T-helper 2 cell treated with Interferon-gamma antibody and Interleukin-4, amounts not matched to agents 5 μg/mL and 100 μg/mL, for 36 hours (primary cell): Measurements from ENCODE around the gene GARIN5A.
A peak's percentile ranks its signal among the peaks of the same experiment; 100 is the strongest.

Source experiments
- DNase-seq: peaks from one replicate; pipeline ENCODE4 v3.0.0; 2021; ENCODE audit warnings: low spot score
- H3K27ac Mint-ChIP-seq: one replicate; pipeline ENCODE4 v1.8.0; 2021; ENCODE audit warnings: mild to moderate bottlenecking, mixed read lengths
- H3K27me3 Mint-ChIP-seq: one replicate; pipeline ENCODE4 v1.8.0; 2021; ENCODE audit warnings: low read depth, mixed read lengths
- H3K36me3 Mint-ChIP-seq: one replicate; pipeline ENCODE4 v1.8.0; 2021; ENCODE audit warnings: low read depth, mixed read lengths
- H3K4me1 Mint-ChIP-seq: one replicate; pipeline ENCODE4 v1.8.0; 2021; ENCODE audit warnings: low read depth, mixed read lengths
- H3K4me3 Mint-ChIP-seq: one replicate; pipeline ENCODE4 v1.8.0; 2022; ENCODE audit warnings: mild to moderate bottlenecking, moderate library complexity, mixed read lengths
- H3K9me3 Mint-ChIP-seq: one replicate; pipeline ENCODE4 v1.8.0; 2021; ENCODE audit warnings: mixed read lengths

The GARIN5A gene

DNA sequence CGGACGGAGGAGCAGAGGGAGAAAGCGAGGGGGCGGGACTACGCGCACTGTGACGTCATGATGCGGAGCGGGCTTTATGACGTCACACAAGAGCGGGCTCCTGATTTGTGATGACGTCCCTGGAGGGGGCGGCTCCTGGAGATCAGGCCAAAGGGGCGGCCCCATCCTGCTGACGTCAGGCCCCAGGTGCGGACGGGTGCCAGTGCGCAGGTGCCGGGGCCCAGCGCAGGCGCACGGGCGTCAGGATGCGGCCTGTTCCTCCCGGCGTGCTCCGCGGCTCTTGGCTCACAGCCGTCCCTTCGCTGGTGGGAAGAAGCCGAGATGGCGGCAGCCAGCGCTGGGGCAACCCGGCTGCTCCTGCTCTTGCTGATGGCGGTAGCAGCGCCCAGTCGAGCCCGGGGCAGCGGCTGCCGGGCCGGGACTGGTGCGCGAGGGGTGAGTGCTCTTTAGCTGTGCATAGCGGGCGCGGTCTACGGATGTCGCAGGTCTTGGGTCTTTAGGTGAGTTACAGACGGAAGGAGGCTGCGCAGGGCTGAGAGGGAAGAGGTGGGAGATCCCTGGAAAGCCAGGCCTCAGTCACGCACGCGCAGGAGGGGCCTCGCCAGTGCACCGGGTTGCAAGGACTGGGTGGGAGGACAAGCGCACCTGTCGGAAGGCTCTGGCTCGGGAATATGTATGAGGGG, at the start of gene GARIN5A, which contains the start of gene EMC10:
GARIN5A (minus strand) TSS at position 625 of the 683 bp plus-strand sequence; CDS start at position 165, 460 bp downstream.
EMC10 (plus strand) TSS at position 284 of the 683 bp plus-strand sequence; CDS start at position 322, 38 bp downstream.
- H3K4me1 Mint-ChIP-seq, result peaks cover 7% of the 10 kb centered on the region
- peaks cover 25% of the 10 kb centered on the region for H3K36me3 Mint-ChIP-seq

GRCh38 chr19:50522881-50523280, 46.2 kb upstream of the GARIN5A start:
- Mint-ChIP-seq H3K4me1 (no peaks in the 10 kb centered on the region), H3K27me3 (no peaks in the 10 kb centered on the region)

More for the DNA sequence above, at the start of gene GARIN5A, which contains the start of gene EMC10:
- Mint-ChIP-seq H3K27ac (peak within 1 kb of the TSS; percentile 91), H3K4me3 (peak within 1 kb of the TSS; percentile 99), H3K27me3 (no peaks in the 10 kb centered on the region), H3K9me3 (no peaks in the 10 kb centered on the region)
- peak; percentile 93 for DNase-seq

DNA sequence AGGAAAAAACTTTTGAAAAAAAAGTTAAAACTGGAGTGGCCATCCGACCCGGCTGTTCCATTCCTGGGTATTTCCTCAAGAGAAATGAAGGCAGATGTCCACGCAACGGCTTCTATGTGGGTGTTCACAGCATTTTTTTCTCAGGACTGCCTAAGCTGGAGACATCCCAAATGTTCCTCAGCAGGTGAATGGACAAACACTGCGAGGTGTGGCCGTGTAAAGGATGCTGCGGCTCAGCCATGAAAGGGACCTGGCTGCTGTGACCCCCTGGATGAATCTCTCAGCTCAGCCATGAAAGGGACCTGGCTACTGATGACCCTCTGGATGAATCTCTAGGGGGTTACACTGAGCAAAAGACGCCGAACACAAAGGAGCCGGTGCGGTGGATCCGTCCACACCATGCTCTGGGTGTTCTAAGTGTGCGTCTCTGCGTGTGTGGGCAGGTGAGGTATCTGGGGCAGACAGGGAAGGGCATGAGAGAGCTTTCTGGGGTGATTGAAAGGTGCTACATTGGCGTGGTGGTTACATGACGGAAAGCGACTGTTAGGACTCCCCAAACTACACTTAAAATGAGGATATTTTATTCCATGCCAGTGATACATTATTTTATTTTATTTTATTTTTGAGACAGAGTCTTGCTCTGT, 44.3 kb upstream of the GARIN5A start:
- no peaks in the 10 kb centered on the region for H3K4me1 Mint-ChIP-seq
- no peaks in the 10 kb centered on the region for H3K9me3 Mint-ChIP-seq
- H3K27me3 Mint-ChIP-seq, result no peaks in the 10 kb centered on the region
- no peak for DNase-seq
- H3K4me3 Mint-ChIP-seq, result no peak overlapping the region
- H3K27ac Mint-ChIP-seq, result no peak overlapping the region
- no peaks in the 10 kb centered on the region for H3K36me3 Mint-ChIP-seq

More at GRCh38 chr19:50522881-50523280, 46.2 kb upstream of the GARIN5A start:
- no peaks in the 10 kb centered on the region for H3K36me3 Mint-ChIP-seq
- no peak overlapping the region for H3K27ac Mint-ChIP-seq
- H3K4me3 Mint-ChIP-seq, result no peak overlapping the region
- H3K9me3 Mint-ChIP-seq, result no peaks in the 10 kb centered on the region
- no peak for DNase-seq

DNA sequence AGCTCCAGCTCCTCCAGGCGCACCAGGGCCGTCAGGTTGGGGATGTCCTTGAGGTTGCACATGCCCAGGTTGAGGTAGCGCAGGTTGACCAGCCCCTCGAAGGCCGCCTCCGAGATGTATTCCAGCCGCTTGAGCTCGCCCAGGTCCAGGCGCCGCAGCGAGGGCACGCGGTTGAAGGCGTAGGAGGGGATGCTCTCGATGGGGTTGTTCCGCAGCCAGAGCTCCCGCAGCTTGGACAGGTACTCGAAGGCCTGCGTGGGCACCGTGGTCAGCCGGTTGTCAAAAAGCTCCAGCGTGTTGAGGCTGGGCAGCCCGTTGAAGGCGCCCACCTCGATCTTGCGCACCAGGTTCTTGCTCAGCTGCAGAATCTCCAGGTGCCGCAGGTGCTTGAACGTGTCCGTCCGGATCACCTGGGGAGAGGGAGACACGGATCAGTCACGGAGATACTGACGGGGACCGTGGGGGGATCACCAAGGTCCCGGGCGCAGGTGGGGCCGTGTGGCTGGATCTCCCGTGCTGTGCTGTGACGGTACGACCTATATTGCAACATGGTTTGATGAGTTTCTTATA, 42.4 kb upstream of the GARIN5A start:
- H3K9me3 Mint-ChIP-seq, result no peaks in the 10 kb centered on the region
- no peak overlapping the region for H3K4me3 Mint-ChIP-seq
- no peaks in the 10 kb centered on the region for H3K4me1 Mint-ChIP-seq
- no peaks in the 10 kb centered on the region for H3K27me3 Mint-ChIP-seq
- no peak for DNase-seq
- no peaks in the 10 kb centered on the region for H3K36me3 Mint-ChIP-seq
- H3K27ac Mint-ChIP-seq, result no peak overlapping the region

GRCh38 chr19:50518091-50519005, 41.7 kb upstream of the GARIN5A start:
- no peaks in the 10 kb centered on the region for H3K4me1 Mint-ChIP-seq

DNA sequence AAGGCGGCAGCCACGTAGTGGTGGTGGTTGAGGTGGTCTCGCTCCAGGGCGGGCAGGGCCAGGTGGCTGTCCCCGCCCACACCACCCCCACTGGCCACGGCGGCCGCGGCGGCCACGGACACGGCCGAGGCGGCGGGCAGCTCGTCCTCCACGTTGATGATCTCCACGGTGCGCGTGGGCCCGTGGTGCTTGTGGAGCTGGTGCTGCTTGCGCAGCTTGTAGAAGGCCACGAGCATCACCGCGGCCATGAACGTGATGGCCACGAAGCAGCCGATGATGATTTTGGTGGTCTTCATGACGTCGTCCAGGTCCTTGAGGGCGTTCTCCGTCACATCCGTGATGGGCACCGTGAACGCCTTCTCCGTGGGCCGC, 41.0 kb upstream of the GARIN5A start:
- Mint-ChIP-seq H3K27me3 (no peaks in the 10 kb centered on the region), H3K36me3 (no peaks in the 10 kb centered on the region), H3K27ac (no peak overlapping the region), H3K9me3 (no peaks in the 10 kb centered on the region), H3K4me3 (no peak overlapping the region), H3K4me1 (no peaks in the 10 kb centered on the region)
- DNase-seq, result no peak

More at GRCh38 chr19:50518091-50519005, 41.7 kb upstream of the GARIN5A start:
- H3K9me3 Mint-ChIP-seq, result no peaks in the 10 kb centered on the region
- no peaks in the 10 kb centered on the region for H3K36me3 Mint-ChIP-seq
- no peaks in the 10 kb centered on the region for H3K27me3 Mint-ChIP-seq
- no peak for DNase-seq
- H3K4me3 Mint-ChIP-seq, result no peak overlapping the region
- no peak overlapping the region for H3K27ac Mint-ChIP-seq

DNA sequence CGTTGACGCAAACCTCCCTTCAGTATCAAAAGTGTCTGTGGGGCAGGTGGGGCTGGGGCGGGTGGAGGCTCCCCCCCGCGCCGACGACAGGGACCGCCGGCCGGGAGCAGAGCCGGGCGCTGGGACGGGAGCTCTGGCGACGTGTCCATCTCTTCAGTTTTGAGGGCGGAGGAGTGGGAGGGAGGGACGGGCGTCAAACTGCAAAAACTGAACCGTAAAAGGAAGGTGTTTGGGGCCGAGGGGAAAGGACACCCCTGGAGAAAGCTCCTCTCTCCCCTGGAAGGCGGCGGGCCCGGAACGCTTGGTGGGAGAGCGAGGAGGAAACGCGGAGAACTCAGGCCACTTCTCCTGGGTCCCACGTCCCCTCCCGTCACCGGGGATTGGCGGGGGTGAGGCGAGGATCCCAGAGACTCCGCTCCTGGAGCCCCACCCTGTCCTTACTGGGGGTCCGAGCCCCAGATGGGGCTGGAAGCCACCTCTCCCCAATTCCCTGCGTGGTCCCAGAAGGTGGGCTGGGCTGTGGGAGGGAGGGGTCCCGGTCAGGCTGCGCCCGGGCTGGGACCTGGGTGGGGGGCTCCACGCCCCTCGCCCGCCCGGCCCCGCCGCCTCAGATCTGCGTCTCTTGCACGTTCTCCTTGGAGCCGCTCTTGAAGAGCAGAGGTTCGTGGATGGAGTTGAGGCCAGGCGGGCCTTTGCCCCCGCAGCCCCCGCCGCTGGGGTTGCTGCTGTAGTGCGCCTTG, 40.5 kb upstream of the GARIN5A start:
- DNase-seq, result no peak
- Mint-ChIP-seq H3K36me3 (no peaks in the 10 kb centered on the region), H3K4me3 (no peak overlapping the region), H3K9me3 (no peaks in the 10 kb centered on the region), H3K27me3 (no peaks in the 10 kb centered on the region), H3K4me1 (no peaks in the 10 kb centered on the region), H3K27ac (no peak overlapping the region)

GRCh38 chr19:50516456-50516855, 39.8 kb upstream of the GARIN5A start:
- DNase-seq, result no peak
- Mint-ChIP-seq H3K4me1 (peaks cover 3% of the 10 kb centered on the region), H3K36me3 (no peaks in the 10 kb centered on the region), H3K4me3 (no peak overlapping the region), H3K9me3 (no peaks in the 10 kb centered on the region), H3K27ac (no peak overlapping the region), H3K27me3 (no peaks in the 10 kb centered on the region)

- peaks cover 9% of the 10 kb centered on the region for H3K4me1 Mint-ChIP-seq
- no peaks in the 10 kb centered on the region for H3K27me3 Mint-ChIP-seq
- no peak for DNase-seq
- H3K27ac Mint-ChIP-seq, result no peak overlapping the region
- no peak overlapping the region for H3K4me3 Mint-ChIP-seq
- no peaks in the 10 kb centered on the region for H3K36me3 Mint-ChIP-seq
- H3K9me3 Mint-ChIP-seq, result no peaks in the 10 kb centered on the region
These were observed 38.5 kb upstream of the GARIN5A start for GRCh38 chr19:50515168-50515561.

GRCh38 chr19:50514346-50515167, 37.9 kb upstream of the GARIN5A start:
- peak overlapping the region; percentile 57 for H3K27ac Mint-ChIP-seq
- no peaks in the 10 kb centered on the region for H3K9me3 Mint-ChIP-seq
- H3K4me3 Mint-ChIP-seq, result no peak overlapping the region
- H3K36me3 Mint-ChIP-seq, result no peaks in the 10 kb centered on the region
- DNase-seq, result no peak
- H3K4me1 Mint-ChIP-seq, result peaks cover 9% of the 10 kb centered on the region
- no peaks in the 10 kb centered on the region for H3K27me3 Mint-ChIP-seq

GRCh38 chr19:50513746-50514345, 37.2 kb upstream of the GARIN5A start, which contains the start of gene ASPDH:
Gene ASPDH, minus strand, starts transcription at chr19:50513913. Its CDS starts 90 bp downstream, at chr19:50513823.
- H3K4me3 Mint-ChIP-seq, result peak within 1 kb of the TSS; percentile 49
- DNase-seq, result no peak
- no peaks in the 10 kb centered on the region for H3K9me3 Mint-ChIP-seq
- H3K27ac Mint-ChIP-seq, result peak within 1 kb of the TSS; percentile 57
- peaks cover 11% of the 10 kb centered on the region for H3K4me1 Mint-ChIP-seq
- no peaks in the 10 kb centered on the region for H3K27me3 Mint-ChIP-seq
- H3K36me3 Mint-ChIP-seq, result peaks cover under 1% of the 10 kb centered on the region
